ENCODE results near the gene TCP10L.
"Not testable (repeated sequence)": the region's sequence is repeated elsewhere in the genome, so short reads cannot be mapped to it uniquely, and the experiment has no call there.

TCP10L gene

DNA sequence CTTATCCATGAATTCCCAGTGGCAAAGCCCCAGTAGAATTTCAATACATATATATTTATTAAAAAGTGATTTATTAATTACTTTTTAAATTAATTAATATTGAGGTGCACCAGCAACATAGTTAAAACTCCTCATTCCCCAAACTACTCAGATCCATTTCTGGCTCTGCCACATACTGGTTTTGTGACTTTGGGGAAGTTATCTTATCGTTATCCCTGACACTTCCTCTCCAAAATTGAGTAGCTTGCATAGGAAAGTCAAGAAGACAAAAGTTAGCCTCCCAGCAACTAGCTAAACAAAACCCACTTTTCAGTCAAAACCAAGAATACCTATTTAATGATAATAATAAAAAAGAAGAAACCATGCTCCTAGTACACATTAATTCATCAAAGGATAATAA lies 35.9 kb downstream of the TCP10L start:
- DNase-seq = no peak

DNA sequence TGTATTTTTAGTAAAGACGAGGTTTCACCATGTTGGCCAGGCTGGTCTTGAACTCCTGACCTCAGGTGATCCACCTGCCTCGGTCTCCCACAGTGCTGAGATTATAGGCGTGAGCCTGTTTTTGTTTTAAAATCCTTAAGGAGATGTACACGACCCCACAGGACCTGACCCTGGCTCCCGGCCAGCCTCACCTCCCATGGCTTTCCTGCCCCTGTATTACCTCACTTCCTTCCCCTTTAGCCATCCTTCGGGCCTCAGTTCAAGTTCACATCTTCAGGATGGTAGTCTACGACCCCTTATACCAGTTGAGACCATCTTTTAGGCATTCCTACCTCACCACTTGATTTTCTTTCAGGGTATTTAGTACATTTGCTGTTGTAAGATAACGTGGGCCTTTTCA lies 36.3 kb downstream of the TCP10L start:
- no peak for DNase-seq

DNA sequence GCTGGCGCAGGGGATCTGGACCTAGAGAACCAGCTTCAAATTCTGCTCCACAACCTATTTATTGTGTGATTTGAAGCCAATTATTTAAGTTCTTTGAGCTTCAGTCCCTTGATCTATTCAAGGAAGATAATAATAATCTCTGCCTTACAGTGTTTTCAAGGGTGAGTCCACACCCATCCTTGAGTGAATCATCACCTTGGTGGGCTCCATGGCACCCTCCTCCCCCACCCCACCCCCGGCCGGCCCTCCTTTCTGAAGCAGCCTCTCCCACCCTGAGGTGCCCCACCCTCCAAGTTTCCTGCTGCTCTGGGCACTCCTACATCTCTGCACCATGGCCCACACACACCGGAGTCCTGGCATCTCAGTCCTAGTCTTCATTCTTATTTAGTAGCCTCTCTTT lies 38.3 kb downstream of the TCP10L start:
- DNase-seq = no peak

- DNase-seq = no peak
Measured at GRCh38 chr21:32545948-32546441, 39.3 kb downstream of the TCP10L start.

- DNase-seq = no peak
Measured at GRCh38 chr21:32544697-32545096, 40.6 kb downstream of the TCP10L start.

- no peak for DNase-seq
Measured at GRCh38 chr21:32543975-32544374, 41.3 kb downstream of the TCP10L start.

DNA sequence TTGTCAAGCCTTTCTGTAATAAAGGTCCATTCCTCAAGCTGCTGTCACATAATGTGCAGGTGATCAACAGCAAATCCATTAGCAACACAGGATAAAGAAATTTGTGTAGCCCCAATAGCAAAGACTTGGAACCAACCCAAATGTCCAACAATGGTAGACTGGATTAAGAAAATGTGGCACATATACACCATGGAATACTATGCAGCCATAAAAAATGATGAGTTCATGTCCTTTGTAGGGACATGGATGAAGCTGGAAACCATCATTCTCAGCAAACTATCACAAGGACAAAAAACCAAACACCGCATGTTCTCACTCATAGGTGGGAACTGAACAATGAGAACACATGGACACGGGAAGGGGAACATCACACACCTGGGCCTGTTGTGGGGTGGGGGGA lies 42.3 kb downstream of the TCP10L start:
- not testable (repeated sequence) for DNase-seq

GRCh38 chr21:32539378-32539777 lies 45.9 kb downstream of the TCP10L start:
- DNase-seq = no peak

DNA sequence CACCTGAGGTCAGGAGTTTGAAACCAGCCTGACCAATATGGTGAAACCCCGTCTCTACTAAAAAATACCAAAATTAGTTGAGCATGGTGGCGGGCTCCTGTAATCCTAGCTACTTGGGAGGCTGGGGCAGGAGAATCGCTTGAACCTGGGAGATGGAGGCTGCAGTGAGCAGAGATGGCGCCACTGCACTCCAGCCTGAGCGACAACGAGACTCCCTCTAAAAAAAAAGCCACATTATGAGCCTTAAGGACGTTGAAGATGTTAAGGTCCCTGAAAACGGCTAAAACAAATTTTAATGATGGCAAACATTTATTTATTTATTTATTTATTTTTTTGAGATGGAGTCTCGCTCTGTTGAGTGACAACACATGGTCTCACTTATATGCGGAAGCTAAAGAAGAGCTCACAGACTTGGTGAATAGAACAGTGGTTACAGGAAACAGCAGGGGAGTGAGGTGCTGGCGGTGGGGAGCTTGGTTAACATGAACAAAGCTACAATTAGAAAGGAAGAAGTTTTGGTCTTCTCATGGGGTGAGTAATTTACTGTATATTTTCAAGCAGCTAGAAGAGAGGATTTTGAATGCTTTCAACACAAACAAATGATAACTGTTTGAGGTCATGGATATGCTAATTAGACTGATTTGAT lies 47.1 kb downstream of the TCP10L start:
- DNase-seq = no peak

DNA sequence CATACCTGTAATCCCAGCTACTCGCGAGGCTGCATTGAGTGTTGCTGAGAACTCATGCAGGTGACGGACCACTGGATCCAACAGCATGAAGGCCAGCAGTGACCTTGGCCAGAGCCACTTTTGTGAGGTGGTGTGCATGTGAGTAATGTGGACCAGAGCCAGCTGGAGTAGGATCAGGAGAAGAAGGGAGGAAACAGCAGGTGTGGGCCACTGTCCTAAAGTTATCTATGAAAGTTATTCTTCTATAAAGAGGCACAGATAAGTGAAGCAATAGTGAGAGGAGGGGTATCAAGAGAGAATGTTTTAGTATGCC lies 47.8 kb downstream of the TCP10L start:
- DNase-seq = no peak

DNA sequence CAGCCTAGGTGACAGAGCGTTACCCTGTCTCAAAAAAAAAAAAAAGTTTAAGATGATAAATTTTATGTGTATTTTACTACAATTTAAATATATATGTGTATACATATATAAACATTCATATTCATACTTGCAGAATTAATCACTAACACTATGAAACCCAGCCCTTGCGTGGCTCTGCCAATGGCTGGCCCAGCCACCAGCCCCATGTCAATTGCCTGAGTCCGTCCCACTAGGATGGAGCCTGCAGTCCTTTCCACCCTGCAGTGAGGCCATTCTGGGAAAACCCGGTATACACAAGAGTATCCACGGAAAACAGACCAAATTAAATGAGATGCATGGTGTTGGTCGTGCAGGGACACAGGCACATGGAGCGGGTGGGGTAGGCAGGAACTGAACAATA lies 49.7 kb downstream of the TCP10L start:
- DNase-seq = no peak

GRCh38 chr21:32534113-32534512 lies 51.2 kb downstream of the TCP10L start:
- DNase-seq = no peak

GRCh38 chr21:32533611-32534010 lies 51.7 kb downstream of the TCP10L start:
- no peak for DNase-seq

- no peak for DNase-seq
Measured at GRCh38 chr21:32533053-32533452, 52.3 kb downstream of the TCP10L start.

GRCh38 chr21:32532636-32533035 lies 52.7 kb downstream of the TCP10L start:
- DNase-seq = no peak

DNA sequence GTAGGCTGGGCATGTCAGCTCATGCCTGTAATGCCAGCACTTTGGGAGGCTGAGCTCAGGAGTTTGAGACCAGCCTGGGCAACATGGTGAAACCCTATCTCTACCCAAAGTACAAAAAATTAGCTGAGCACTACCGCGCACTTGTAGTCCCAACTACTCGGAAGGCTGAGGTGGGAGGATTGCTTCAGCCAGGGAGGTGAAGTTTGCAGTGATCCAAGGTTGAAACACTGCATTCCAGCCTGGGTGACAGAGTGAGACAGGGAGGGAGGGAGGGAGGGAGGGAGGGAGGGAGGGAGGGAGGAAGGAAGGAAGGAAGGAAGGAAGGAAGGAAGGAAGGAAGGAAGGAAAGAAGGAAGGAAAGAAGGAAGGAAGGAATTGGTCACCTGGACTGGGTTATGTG lies 53.8 kb downstream of the TCP10L start:
- not testable (repeated sequence) for DNase-seq

GRCh38 chr21:32530809-32531208 lies 54.5 kb downstream of the TCP10L start:
- DNase-seq = not testable (repeated sequence)

DNA sequence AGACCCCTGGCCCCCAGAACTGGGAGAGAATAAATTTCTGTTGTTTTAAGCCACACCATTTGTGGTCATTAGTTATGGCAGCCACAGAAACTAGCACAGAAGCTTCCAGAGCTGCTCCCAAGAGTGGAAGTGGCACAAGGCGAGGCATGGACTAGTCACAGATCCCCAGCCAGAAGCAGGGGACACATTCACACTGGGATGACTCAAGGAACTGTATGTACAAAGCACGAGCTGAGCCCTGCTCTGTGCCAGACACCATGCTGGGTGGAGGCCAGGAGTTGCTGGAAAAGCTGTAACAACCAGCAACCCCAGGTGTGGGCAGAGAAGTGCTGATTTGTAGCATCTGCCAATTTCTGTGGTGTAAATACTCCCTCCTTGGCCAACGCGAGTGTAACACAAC lies 55.6 kb downstream of the TCP10L start:
- no peak for DNase-seq

DNA sequence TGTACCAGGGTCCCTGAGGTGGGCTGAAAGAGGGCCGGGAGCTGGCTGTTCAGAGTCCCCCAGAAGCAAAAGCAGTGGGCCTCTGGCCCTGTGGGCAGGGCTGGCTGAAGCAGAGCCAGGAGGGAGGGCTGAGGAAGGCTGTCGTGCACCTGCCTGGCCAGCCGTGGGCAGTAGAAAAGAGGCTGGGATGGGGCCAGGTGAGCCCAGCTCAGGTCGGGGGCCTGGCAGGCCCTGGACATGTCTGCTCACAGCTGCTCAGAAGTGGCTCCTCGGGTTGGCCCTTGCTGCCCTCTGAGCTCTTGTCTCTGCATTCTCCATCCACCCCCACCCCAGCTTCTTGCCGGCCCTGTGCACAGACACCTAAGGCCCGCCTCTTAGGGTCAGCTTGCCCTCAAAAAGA lies 60.0 kb downstream of the TCP10L start:
- DNase-seq = no peak

GRCh38 chr21:32523988-32524719 lies 61.2 kb downstream of the TCP10L start:
- no peak for DNase-seq

Data from NCI-H1105 treated with DMSO at 0.1 percent for 48 hours (cell line).